ENCODE measurements around the gene CCDC191.

CCDC191 gene

DNA sequence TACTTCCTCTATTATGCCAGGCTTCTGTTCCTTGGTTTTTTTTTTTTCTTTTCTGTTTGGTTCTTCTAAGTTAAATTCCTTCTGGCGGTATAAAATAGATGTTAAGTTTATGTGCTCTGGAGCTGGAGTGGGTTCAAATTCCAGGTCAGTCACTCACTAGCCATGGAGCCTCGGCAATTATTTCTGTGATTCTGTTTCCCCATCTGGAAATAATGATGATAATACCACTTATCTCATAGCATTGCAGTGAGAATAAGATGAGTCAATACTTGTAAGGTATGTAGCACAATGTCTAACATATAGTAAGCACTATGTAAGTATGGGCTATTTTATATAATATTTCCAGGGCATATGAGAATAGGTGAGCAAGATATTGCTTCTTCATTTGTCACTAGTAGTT lies 141.7 kb downstream of the CCDC191 start:
- TF ChIP-seq, protein P1, sequence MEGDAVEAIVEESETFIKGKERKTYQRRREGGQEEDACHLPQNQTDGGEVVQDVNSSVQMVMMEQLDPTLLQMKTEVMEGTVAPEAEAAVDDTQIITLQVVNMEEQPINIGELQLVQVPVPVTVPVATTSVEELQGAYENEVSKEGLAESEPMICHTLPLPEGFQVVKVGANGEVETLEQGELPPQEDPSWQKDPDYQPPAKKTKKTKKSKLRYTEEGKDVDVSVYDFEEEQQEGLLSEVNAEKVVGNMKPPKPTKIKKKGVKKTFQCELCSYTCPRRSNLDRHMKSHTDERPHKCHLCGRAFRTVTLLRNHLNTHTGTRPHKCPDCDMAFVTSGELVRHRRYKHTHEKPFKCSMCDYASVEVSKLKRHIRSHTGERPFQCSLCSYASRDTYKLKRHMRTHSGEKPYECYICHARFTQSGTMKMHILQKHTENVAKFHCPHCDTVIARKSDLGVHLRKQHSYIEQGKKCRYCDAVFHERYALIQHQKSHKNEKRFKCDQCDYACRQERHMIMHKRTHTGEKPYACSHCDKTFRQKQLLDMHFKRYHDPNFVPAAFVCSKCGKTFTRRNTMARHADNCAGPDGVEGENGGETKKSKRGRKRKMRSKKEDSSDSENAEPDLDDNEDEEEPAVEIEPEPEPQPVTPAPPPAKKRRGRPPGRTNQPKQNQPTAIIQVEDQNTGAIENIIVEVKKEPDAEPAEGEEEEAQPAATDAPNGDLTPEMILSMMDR (IDR thresholded peaks at IDR 0.05; ENCODE audit: low read length, missing control alignments): no peak
- H3K4me3 ChIP-seq (replicated peaks; ENCODE audit: low read depth, low read length): no peak overlapping the region
- peak; percentile 13 for DNase-seq (ENCODE audit: low read depth)

Measured in fibroblast of pulmonary artery (primary cell).